VCaP (cell line): ENCODE results near the gene GRIK4.

Experiments
- H3K27ac ChIP-seq: fragments of 450-650 bp; 2 replicates; pipeline ENCODE4 v1.5.1; 2017
- TF ChIP-seq, protein P1 (sequence below): fragments of 450-650 bp; conservative IDR thresholded peaks from 2 replicates; pipeline ENCODE4 v1.5.1; 2017; ENCODE audit warnings: mild to moderate bottlenecking, moderate library complexity

GRIK4 gene

GRCh38 chr11:120917559-120918239, 406.2 kb downstream of the GRIK4 start:
- no peak overlapping the region for H3K27ac ChIP-seq
- TF ChIP-seq, protein P1, sequence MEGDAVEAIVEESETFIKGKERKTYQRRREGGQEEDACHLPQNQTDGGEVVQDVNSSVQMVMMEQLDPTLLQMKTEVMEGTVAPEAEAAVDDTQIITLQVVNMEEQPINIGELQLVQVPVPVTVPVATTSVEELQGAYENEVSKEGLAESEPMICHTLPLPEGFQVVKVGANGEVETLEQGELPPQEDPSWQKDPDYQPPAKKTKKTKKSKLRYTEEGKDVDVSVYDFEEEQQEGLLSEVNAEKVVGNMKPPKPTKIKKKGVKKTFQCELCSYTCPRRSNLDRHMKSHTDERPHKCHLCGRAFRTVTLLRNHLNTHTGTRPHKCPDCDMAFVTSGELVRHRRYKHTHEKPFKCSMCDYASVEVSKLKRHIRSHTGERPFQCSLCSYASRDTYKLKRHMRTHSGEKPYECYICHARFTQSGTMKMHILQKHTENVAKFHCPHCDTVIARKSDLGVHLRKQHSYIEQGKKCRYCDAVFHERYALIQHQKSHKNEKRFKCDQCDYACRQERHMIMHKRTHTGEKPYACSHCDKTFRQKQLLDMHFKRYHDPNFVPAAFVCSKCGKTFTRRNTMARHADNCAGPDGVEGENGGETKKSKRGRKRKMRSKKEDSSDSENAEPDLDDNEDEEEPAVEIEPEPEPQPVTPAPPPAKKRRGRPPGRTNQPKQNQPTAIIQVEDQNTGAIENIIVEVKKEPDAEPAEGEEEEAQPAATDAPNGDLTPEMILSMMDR = no peak

GRCh38 chr11:120918257-120918656, 406.7 kb downstream of the GRIK4 start:
- TF ChIP-seq, protein P1 = no peak
- H3K27ac ChIP-seq = no peak overlapping the region

- TF ChIP-seq, protein P1 = no peak
- H3K27ac ChIP-seq = no peak overlapping the region
Observed at GRCh38 chr11:120919045-120919444, 407.5 kb downstream of the GRIK4 start.

GRCh38 chr11:120919566-120919965, 408.0 kb downstream of the GRIK4 start:
- TF ChIP-seq, protein P1 = no peak

DNA sequence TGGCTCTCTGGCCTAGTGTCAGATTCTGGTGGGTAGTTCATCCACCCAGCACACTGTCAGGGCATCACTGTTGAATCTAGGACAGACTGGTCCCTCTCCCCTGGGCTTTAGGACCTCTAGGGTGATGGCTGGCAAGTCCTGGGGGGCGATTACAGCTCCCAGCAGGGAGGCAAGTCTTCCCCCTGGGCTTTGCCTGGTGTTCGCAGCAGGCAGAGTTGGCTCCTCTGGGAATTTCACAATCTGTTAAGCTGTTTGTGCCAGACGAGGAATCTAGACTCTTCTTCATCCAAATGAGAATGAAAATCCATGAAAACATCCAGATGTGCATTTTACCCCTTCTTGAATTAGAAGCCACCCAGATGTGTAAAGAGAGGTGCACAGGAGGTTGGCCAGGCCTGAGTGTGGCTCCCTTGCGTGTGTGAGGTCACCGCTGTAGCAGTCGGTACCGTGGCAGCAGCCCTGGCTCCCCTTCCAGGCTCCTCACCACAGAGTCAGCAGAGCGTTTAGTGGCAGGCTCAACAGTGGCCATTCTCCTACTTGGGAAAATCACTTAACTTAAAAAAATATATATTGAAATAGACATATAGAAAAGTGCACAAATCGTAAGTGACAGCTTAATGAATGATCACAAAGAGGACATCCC, 412.4 kb downstream of the GRIK4 start:
- TF ChIP-seq, protein P1 = no peak

More at GRCh38 chr11:120919566-120919965, 408.0 kb downstream of the GRIK4 start:
- no peak overlapping the region for H3K27ac ChIP-seq

GRCh38 chr11:120925944-120926343, 414.4 kb downstream of the GRIK4 start:
- no peak overlapping the region for H3K27ac ChIP-seq
- TF ChIP-seq, protein P1 = no peak

More for the DNA sequence above, 412.4 kb downstream of the GRIK4 start:
- no peak overlapping the region for H3K27ac ChIP-seq

- TF ChIP-seq, protein P1 = no peak
- H3K27ac ChIP-seq = no peak overlapping the region
Observed at GRCh38 chr11:120928627-120929026, 417.1 kb downstream of the GRIK4 start.
